NCI-H524 treated with DMSO at 0.1 percent for 48 hours (cell line): Measurements from ENCODE around the gene CLDN10.
"Not testable (repeated sequence)": the region's sequence is repeated elsewhere in the genome, so short reads cannot be mapped to it uniquely, and the experiment has no call there.

Experiments
- DNase-seq: peaks from one replicate; lab custom pipeline; 2025; lab: John Stamatoyannopoulos, UW

The CLDN10 gene

DNA sequence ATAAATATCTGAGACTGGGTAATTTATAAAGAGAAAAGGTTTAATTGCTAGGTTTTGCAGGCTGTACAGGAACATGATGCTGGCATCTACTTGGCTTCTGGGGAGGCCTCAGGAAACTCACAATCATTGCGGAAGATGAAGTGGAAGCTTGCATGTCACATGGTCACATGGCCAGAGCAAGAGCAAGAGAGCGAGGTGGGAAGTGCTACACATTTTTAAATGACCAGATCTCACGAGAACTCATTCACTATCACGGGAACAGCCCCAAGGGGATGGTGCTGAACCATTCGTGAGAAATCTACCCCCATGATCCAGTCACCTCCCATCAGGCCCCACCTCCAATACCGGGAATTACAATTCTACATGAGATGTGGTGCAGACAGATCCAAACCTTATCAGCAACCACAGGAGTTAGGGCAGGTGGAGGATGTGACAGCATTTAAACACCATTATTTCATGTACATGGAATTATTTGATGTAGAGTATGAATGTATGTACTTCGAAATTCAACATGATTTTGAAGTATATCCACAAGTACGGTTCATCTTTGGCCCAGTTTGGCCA is 10.5 kb upstream of the CLDN10 start:
- DNase-seq, result no peak

DNA sequence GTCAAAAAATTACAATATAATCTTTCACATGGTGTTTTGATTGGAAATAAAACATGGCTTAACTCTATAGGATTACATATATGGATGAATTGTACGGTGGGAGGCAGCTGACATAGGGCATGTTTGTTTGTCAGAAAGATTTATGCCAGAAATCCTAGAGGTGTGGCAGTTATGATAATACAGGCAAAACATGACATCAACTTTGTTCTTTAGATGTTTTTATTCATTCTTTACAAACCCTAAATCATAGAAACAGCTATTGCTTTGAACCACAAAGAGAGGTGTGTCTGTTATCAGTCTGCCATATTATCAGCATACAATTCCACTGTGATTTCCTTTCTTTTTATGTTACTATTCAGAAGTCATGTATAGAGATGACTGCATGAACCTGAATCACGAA is 8.2 kb upstream of the CLDN10 start:
- no peak for DNase-seq

DNA sequence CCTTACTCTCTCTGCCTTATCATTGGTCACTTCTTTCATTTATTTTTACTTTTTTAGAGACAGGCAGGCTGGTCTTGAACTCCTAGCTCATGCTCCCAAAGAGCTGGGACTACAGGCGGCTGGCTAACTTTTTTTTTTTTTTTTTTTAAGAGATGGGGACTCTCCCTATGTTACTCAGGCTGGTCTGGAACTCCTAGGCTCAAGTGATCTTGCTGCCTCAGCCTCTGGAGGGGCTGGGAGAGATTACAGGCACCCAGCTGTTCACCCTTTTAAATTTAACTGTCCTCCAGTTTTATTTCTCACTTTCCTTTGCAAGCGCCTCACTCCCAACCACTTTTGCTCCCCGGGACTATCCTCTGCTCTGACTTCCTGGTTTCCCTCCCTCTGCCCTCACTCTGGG is 5.6 kb upstream of the CLDN10 start:
- DNase-seq, result no peak

DNA sequence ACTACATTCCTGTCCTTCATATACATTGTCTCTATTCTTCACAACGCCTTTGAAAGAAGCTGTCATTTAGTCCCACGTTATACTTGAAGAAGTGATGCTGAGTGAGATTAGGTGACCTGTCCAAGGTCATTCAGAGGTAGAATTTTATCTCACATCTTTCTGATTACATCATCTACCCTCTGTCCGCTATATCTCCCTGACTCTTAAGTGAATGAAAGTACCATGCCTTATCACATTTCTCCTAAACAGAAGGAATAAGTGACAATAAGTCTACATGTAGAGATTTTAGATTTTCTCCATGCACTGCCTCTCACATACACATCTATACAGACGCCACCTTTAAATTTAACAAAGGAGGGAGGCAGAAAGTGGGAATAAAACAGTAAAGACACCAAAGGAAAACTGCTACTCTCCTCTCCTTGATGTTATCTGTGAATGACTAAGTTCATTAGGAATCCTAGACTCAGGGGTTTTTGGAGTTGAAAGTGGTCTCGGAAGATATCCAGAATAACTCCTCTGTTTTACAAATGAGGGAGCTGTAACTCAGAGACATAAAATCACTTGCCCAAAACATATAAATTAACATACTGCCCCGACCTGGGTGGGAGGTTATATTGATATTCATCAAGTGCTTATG is 4.9 kb upstream of the CLDN10 start:
- no peak for DNase-seq

DNA sequence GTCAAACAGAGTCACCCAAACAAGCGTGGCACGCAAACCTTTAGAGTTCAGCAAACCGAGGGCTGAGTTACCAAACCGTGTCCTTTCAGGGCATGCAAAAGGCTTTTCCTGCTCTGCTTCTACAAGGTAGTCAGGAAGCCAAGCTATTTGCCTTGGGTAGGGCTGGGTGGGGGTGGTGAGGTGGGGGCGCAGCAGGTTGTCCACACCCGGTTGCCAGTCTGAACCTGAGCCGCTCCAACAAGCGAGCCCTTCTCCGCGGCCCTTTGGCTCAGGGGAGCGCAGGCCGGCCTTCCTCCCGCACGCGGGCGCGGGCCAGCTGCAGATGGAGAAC is 347 bp upstream of the CLDN10 start:
- DNase-seq, result no peak

DNA sequence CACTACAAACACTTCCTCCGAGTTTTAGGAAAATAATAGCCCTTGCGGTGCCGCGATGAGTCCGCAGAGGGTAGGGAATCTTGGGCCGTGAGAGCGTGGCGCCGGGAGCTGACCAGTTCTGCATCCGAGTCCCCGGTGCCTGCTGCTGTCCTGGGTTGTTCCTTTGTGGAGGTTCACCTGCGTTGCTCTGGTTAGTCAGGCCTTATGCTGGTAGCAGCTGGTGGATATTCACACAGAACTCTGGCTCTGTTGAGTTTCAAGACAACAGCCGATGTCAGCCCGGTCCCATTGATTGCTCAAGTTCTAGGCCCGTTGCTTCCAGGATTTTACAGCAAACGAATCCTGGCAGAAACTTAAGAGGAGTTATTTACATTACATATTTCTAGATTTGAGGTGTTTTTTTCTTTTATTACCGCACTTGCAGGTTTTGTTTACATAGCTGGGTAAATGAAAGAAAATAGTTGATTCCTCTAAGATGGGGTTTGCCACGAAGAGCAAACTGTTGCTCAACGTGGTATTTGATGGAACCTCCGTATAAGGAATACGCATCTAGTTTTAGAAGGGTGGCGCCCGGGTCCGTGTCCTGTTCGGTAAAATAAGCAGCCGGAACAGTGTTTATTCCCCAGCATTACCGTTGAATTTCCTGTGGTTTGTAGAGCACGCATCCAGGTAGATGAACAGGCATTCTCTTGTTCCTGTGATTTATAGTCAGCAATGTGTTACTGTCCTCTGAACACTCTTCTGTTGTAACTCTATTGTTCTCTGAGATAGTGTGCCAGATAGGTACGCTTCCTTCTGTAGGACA is 1.3 kb downstream of the CLDN10 start:
- no peak for DNase-seq

DNA sequence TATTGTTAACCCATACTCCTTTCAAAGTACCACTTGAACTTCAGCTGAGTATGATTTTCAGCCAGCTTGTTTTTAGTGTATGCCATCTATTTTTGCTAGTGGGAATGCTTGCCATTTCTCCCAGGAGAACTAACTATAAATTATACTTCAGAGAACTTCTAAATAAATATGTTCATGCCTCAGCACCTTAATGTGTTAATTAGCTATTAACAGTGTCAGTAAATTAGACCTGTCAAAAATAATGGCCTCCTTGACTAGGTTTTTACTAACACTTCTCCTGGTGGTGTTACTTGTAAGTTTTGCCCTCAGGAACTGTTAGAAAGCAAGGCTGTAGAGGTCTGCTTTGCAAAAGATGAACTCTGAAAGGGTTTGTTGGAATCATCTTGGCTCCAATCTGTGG is 4.5 kb downstream of the CLDN10 start:
- DNase-seq, result no peak

DNA sequence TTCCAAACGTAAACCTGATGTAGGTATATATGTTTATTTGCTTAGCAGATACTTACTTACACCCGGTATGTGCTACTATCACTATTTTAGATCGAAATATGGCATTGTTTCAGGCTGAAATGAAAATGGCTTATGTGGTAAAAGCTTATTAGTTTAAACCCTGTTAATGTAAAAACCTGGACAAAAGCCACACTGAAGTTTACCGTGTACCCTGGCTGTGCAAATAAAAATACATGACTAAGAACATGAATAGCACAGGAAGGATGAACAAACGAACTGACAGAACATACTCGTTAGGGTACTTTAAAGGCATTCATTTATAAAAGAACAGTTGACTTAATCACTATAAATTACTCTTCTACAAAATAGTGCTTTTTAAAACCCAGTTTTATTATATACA is 6.6 kb downstream of the CLDN10 start:
- no peak for DNase-seq

DNA sequence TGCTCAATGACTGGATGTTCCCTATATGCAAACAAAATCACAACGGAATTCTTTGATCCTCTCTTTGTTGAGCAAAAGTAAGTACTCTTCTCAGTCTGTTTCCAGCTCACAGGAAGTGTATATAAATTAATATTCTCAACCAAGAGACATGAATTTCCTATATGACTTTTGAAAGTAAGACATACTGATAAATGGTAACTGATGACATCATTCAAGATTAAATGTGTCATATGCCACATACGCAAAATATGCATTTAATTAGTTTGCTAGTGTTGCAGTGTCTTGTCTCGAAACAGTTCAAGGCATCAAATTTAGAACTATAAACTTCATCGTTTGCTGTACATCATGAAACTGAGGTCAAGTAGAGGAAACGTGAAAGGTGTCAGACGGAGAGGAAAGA is 7.9 kb downstream of the CLDN10 start:
- DNase-seq, result no peak

DNA sequence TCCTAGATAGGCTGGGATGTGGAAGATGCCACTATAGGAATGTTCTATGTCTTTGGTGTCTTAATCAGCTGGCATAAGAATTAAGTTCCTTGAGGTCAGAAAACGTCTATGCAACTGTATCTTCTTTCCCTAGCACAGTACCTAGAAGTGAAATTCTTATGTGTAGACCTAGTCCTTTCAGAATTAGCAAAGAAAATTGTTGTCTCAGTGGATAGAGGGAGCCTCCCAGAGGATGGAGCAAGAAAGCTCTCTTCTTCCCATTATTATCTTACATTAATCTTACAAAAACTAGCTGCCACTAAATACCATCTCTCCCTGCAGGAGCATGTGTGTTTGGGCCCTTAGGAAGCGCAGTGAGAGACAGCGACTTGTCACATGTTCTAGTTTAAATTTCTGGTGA is 11.6 kb downstream of the CLDN10 start:
- DNase-seq, result no peak

DNA sequence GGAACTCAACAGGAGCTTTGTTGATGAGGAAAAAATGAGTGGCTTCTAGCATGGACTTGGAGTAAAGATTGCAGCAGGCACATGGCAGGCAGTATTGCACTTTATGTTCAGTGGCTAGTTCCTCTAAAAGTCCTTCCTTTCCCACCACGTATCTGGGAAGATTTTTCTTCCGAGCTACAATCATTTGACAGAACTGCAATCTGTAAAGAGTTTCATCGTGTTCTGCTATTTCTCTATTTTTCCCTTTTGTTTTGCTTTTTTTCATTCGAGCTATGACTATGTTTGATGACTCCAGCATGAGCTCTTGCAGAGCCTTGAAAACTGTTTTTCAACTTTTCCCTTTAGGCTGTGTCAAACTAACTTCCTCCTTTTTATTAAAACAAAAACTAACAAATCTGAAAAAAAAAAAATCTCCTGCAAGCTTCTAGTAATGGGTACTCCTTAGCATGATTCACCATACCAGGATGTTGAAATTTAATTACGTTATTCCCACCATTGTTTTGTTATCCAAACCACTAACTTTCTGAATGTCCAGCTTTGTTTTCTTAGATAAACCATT is 12.3 kb downstream of the CLDN10 start:
- no peak for DNase-seq

DNA sequence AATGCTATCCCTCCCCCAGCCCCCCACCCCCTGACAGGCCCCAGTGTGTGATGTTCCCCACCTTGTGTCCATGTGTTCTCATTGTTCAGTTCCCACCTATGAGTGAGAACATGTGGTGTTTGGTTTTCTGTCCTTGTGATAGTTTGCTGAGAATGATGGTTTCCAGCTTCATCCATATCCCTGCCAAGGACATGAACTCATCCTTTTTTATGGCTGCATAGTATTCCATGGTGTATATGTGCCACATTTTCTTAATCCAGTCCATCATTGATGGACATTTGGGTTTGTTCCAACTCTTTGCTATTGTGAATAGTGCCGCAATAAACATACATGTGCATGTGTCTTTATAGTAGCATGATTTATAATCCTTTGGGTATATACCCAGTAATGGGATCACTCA is 13.2 kb downstream of the CLDN10 start:
- DNase-seq, result not testable (repeated sequence)

DNA sequence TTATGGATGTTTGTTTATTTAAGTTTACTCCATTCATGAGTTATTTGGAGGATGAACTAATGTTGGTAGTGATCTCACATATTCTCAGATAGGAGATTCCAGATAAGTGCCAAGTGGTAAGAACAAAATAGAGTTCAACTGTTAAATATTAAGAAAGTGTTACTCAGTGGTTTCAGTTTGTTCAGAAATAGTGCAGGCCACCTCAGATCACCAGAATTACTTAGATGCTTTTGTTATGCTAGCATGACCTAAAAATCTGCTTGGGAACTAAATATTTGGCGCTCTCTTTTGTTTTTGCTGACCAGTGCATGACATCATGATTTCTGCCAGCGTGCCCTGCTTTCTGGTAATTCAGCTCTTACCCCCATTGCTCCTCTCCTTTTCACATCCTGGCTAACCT is 15.6 kb downstream of the CLDN10 start:
- no peak for DNase-seq

DNA sequence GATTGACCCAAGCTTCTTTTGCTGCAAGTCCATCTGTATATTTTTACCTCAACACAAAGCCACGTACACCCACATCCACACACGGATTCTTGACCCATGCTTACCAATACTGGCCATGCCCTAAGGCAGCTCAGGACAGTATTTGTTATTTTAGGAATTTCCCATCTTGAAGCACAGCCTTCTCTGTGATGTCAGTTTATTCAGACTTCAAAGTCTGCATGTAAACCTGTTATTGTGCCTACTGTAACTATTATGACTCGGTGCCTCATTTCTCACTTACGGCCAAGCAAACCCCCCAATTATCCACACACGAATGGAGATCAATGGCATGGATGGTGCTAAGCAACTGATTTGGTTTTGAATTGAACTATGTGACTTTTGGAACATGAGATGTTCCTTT is 17.5 kb downstream of the CLDN10 start:
- DNase-seq, result no peak

DNA sequence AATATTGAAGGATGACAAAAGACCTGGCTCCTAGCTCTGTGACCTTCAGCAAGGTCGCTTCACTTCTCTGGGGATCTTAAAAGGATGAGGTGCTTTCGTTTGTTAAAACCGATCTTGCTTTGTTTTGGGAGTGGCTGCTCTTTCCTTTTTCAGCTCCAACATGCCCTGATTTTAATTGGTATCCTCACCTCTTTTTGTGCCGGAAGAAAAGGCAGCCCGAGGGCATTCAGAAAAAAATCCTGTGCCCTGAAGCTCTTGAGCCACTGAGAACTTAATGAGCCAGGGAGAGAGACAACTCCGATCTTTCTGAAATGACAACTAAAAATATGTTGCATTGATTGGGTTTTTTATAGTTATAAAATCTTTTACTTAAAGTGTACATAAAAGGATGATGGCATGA is 19.4 kb downstream of the CLDN10 start:
- DNase-seq, result no peak

DNA sequence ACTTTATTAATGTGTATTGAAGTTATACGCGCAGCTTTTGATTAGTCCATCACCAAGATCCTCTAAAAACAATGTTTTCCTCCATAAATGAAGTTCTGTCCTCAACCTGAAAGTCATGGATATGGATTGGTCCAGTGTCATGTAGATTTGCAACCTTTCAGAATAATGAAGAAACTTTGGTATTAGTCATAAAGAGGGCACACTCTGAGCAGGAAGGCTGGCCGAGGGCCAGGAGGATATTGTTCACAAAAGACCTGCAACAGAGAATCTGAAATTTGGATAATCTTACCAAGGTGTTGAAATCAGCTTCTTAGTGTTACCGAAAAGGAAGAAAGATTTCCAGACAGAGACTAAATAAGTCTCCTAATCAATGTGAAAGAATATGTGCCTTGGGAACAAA is 20.7 kb downstream of the CLDN10 start:
- no peak for DNase-seq

DNA sequence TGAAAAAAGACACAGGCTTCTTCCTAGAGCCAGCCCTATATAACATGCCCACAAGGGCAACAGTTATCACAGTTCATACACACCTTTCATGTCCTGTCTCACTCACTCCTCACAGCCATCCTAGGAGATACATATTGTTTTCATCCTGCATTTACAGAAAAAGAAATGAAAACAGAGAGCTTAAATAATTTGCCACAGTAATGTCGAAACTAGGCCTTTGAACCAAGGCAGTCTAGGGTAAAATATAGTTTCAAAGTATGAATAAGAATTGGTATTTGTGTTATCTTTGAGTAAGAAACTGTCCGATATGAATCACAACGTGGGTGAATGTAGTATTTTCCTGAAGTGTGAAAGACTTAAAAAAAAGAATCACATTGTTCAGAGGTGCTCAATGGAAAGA is 26.8 kb downstream of the CLDN10 start:
- no peak for DNase-seq

DNA sequence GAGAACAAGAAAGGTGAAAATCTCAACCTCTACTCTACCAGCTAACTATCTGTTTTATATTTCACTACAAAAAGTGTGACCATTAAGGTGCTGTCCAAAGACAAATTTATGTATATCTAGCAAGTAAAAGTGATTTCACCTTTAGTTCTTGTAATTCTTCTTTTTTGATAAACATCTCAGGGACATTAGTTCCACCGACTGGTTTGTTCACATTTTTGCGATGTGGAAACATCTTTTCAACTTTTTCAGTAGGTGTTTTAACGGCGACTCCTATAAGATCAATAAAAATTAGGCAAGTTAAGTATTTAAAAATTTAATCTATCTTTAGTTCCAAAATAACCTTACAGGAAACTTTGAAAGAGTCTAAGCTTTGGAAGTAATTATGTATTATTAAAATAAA is 33.3 kb downstream of the CLDN10 start:
- no peak for DNase-seq

DNA sequence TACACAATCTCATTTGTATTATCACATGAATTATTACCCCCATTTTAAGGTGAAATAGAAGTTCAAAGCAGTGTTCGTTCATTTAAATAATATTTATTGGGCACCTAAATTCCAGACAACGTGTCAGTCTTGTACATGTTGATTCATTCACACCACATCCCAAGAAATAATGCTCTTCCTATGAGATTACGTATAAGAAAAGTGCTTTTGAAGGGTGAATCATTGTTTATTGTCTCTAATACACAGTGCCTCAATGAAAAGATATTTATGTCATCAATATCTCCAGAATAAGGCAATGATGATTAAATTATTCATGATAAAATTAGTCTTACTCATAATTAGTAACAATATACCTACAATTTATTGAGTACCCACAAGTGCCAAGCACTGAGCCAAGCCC is 35.6 kb downstream of the CLDN10 start:
- no peak for DNase-seq

DNA sequence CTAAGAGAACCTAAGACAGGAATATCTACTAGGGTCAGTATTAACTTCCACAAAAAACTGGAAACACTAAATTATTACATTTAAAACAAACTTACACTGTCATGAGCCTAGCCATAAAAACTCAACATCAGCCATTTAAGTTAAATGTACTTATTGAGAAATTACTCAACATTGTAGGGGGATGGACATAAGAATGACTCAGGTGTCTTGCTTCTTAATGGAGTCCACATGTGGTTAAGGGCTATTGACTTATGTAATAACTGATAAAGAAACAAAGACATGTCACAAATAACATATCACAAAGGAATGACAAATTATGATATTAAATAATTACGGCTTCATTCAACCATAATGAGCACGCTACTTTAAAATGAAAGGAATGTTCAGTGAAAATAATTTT is 36.2 kb downstream of the CLDN10 start:
- no peak for DNase-seq

DNA sequence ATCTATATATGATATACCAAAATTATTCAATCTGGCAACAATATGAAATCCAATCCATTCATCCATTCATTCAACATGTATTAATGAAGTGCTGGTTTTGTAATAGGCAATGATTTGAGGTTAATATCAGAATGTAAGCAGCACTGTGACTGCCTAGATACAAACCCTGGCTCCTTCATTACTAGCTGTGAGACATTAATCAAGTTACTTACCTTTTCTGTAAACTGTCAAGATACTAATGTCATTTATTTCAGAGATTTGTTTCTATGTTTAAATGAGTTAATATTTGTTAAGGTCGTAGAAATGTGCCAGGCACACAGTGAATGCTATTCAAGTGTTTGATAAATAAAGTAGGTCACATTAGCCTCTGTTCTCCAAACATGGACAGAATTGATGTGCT is 40.9 kb downstream of the CLDN10 start:
- no peak for DNase-seq

DNA sequence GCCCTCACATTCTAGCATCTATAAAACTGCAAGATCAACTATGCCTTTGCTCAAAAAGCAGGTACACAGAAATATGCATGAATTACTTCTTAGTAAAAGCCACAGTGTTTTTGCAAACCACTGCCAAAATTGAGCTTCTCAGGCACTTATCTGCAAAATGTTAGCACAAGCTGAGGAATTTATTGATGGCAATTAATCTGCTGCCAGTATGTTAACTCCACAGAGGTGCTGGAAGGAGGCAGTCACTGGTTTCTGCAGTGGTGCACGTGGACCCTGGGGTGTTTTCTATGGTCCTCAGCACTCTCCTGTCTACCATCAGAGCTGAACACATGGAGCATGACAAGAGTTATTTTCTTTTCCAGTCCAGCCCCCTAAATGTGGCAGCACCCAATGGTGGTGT is 44.2 kb downstream of the CLDN10 start:
- DNase-seq, result no peak

DNA sequence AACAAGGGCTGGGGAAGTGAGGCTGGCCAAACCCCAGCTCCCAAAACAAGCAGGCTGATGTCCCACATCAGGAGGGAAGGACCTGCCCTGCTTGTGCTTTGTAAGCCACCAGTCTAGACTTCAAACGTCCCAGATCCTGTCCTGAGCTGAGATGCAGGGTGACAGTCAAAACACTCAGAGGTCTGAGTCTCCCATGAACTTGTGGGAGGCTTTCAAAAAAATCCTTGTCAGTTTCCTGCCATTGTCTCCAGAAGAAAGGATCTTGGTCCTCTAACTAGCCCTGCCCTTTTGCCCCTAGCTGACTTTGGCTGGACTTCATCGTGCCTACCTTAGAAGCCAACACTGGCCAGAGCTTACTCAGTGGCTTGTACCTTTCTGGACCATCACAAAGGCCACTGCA is 48.7 kb downstream of the CLDN10 start:
- no peak for DNase-seq

DNA sequence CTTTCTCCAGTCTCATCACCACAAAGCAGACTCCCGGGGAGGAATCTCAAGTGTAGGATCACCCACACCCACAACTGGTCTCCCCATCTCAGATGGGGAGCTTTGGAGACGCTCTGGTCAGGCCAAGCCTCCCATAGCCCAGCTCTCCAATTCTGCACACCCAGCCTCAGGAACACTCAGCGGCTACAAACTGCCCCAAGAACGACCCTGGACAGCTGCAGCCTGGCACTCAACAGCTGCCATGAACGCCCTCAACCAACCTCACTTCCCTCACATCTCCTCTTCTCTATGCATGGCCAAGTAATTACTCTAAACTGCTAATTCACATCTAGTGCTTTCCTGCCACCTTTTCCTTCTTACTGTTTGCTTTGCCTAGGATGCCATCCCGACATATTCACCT is 49.4 kb downstream of the CLDN10 start:
- no peak for DNase-seq
